Caco-2 (cell line): Measurements from ENCODE around the gene EML4. TPM values are rescaled to one million over a fixed set of nuclear protein-coding genes. Genes with fewer than 3 reads are reported as not detected.

Experiments used
- BruUV-seq: library from RNA; stranded (reverse); fragments of 400-500 nt; replicated peaks from 2 replicates; lab custom pipeline; 2021; lab: Mats Ljungman, UMichigan
- CTCF ChIA-PET: fragments of 300-600 bp; sonication (Branson Sonifier 250); formaldehyde crosslinking; loops from one replicate; lab custom pipeline; 2022; ENCODE audit warnings: antibody characterized with exemption; lab: Charles Lee
- POLR2A ChIA-PET: fragments of 300-600 bp; sonication (Branson Sonifier 250); formaldehyde crosslinking; loops from one replicate; lab custom pipeline; 2022; ENCODE audit warnings: antibody characterized with exemption; lab: Charles Lee
- DNase-seq, 2 experiments: peaks; one replicate each; pipeline versions ENCODE4 v3.0.0 to v3.0.0-alpha.2; 2020 to 2022
- H3K27me3 ChIP-seq: replicated peaks from 2 replicates; pipeline ENCODE4 v1.6.0; 2011; ENCODE audit warnings: low read length; ENCODE audit not compliant: control insufficient read depth, insufficient read depth
- H3K36me3 ChIP-seq: 2 replicates; pipeline ENCODE4 v1.5.1; 2011; ENCODE audit warnings: low read length; ENCODE audit not compliant: control insufficient read depth, insufficient read depth
- H3K4me1 ChIP-seq: fragments of 250-450 bp; sonication (Bioruptor Pico); 2 replicates; pipeline ENCODE4 v1.5.1; 2020; ENCODE audit warnings: mild to moderate bottlenecking
- H3K4me3 ChIP-seq: 2 replicates; pipeline ENCODE4 v1.5.1; 2011; ENCODE audit warnings: low read depth, mild to moderate bottlenecking, control low read depth, low read length
- H3K9me3 ChIP-seq: fragments of 250-450 bp; sonication (Bioruptor Pico); 2 replicates; pipeline ENCODE4 v1.5.1; 2020; ENCODE audit warnings: mild to moderate bottlenecking, moderate library complexity
- H3K27ac Mint-ChIP-seq: one replicate; pipeline ENCODE4 v1.8.0; 2022; ENCODE audit warnings: mixed read lengths; ENCODE audit not compliant: unreplicated experiment
- H3K27me3 Mint-ChIP-seq: one replicate; pipeline ENCODE4 v1.8.0; 2022; ENCODE audit warnings: mixed read lengths; ENCODE audit not compliant: insufficient read depth, unreplicated experiment
- H3K36me3 Mint-ChIP-seq: one replicate; pipeline ENCODE4 v1.8.0; 2022; ENCODE audit warnings: mild to moderate bottlenecking, mixed read lengths; ENCODE audit not compliant: insufficient read depth, unreplicated experiment
- H3K4me1 Mint-ChIP-seq: one replicate; pipeline ENCODE4 v1.8.0; 2022; ENCODE audit warnings: low read depth, mixed read lengths; ENCODE audit not compliant: unreplicated experiment
- H3K4me3 Mint-ChIP-seq: one replicate; pipeline ENCODE4 v1.8.0; 2022; ENCODE audit warnings: mild to moderate bottlenecking, moderate library complexity, mixed read lengths; ENCODE audit not compliant: unreplicated experiment
- H3K9me3 Mint-ChIP-seq: one replicate; pipeline ENCODE4 v1.8.0; 2022; ENCODE audit warnings: mixed read lengths; ENCODE audit not compliant: unreplicated experiment
- CTCF ChIP-seq, 2 experiments: fragments of 200-600 bp in 1 of 2; IDR thresholded peaks; 1 replicate in 1 of 2; 2 replicates in 1 of 2; pipeline versions ENCODE4 v1.5.1 to v1.8.0; 2011 to 2022; ENCODE audit warnings: antibody characterized with exemption in 1 of 2, control low read depth in 1 of 2, inconsistent platforms in 1 of 2, low read depth in 1 of 2, low read length in 1 of 2, mild to moderate bottlenecking in 1 of 2, moderate library complexity in 1 of 2; ENCODE audit not compliant: insufficient read depth in 1 of 2, severe bottlenecking in 1 of 2, unreplicated experiment in 1 of 2
- intact Hi-C: fragments of 100-400 bp; cut with micrococcal nuclease; formaldehyde crosslinking; loops from one replicate; pipeline ENCODE4 v1.10.0; 2022; ENCODE audit not compliant: unreplicated experiment
- total RNA-seq: library from RNA; stranded (reverse); gene quantifications from 2 replicates; pipeline ENCODE4 v1.2.3, GENCODE V29; 2022

The EML4 gene
- total RNA-seq, 1 experiment from 2014 or later: 125 TPM

GRCh38 chr2:42223067-42223854 is 54.1 kb downstream of the EML4 start:
- H3K4me1 Mint-ChIP-seq: peaks cover 44% of the 10 kb centered on the region
- POLR2A ChIA-PET: no interaction called here
- peak overlapping the region; percentile 33 for H3K27ac Mint-ChIP-seq
- intact Hi-C loops: no loop called here
- no peaks in the 10 kb centered on the region for H3K4me1 ChIP-seq
- DNase-seq: no peak
- H3K4me3 ChIP-seq: no peak overlapping the region
- no peak overlapping the region for H3K4me3 Mint-ChIP-seq
- TF ChIP-seq CTCF (IDR thresholded peaks at IDR 0.05; ENCODE audit: insufficient read depth in 1 of 2, low read depth in 1 of 2, low read length in 1 of 2, severe bottlenecking in 1 of 2, unreplicated experiment in 1 of 2): no peak
- CTCF ChIA-PET: no interaction called here
- H3K36me3 ChIP-seq: no peaks in the 10 kb centered on the region
- no peaks in the 10 kb centered on the region for H3K27me3 ChIP-seq
- H3K9me3 ChIP-seq: no peaks in the 10 kb centered on the region
- H3K9me3 Mint-ChIP-seq: no peaks in the 10 kb centered on the region
- no TSS peak for BruUV-seq
- H3K27me3 Mint-ChIP-seq: no peaks in the 10 kb centered on the region
- H3K36me3 Mint-ChIP-seq: peaks cover 15% of the 10 kb centered on the region

GRCh38 chr2:42223855-42224268 is 54.7 kb downstream of the EML4 start:
- Histone ChIP-seq H3K4me3 (no peak overlapping the region), H3K9me3 (no peaks in the 10 kb centered on the region), H3K36me3 (no peaks in the 10 kb centered on the region), H3K4me1 (no peaks in the 10 kb centered on the region), H3K27me3 (no peaks in the 10 kb centered on the region)
- peak overlapping the region; percentile 33 for H3K27ac Mint-ChIP-seq
- intact Hi-C loops: no loop called here
- H3K4me1 Mint-ChIP-seq: peaks cover 44% of the 10 kb centered on the region
- peaks cover 15% of the 10 kb centered on the region for H3K36me3 Mint-ChIP-seq
- no TSS peak for BruUV-seq
- no peaks in the 10 kb centered on the region for H3K27me3 Mint-ChIP-seq
- TF ChIP-seq CTCF (IDR thresholded peaks at IDR 0.05; ENCODE audit: insufficient read depth in 1 of 2, low read depth in 1 of 2, low read length in 1 of 2, severe bottlenecking in 1 of 2, unreplicated experiment in 1 of 2): no peak
- CTCF ChIA-PET: no interaction called here
- H3K9me3 Mint-ChIP-seq: no peaks in the 10 kb centered on the region
- POLR2A ChIA-PET: no interaction called here
- no peak for DNase-seq
- H3K4me3 Mint-ChIP-seq: no peak overlapping the region

GRCh38 chr2:42224422-42225067 is 55.4 kb downstream of the EML4 start:
- intact Hi-C loops: no loop called here
- Mint-ChIP-seq H3K36me3 (peaks cover 15% of the 10 kb centered on the region), H3K27ac (peak overlapping the region; percentile 33), H3K4me1 (peaks cover 49% of the 10 kb centered on the region), H3K4me3 (no peak overlapping the region), H3K27me3 (no peaks in the 10 kb centered on the region), H3K9me3 (no peaks in the 10 kb centered on the region)
- peaks cover 4% of the 10 kb centered on the region; the same call in 1 of the 2 replicates for H3K4me1 ChIP-seq
- TF ChIP-seq CTCF (IDR thresholded peaks at IDR 0.05; ENCODE audit: insufficient read depth in 1 of 2, low read depth in 1 of 2, low read length in 1 of 2, severe bottlenecking in 1 of 2, unreplicated experiment in 1 of 2): no peak
- no TSS peak for BruUV-seq
- POLR2A ChIA-PET: no interaction called here
- no peak overlapping the region for H3K4me3 ChIP-seq
- H3K36me3 ChIP-seq: no peaks in the 10 kb centered on the region
- H3K9me3 ChIP-seq: no peaks in the 10 kb centered on the region
- CTCF ChIA-PET: no interaction called here
- no peak for DNase-seq
- no peaks in the 10 kb centered on the region for H3K27me3 ChIP-seq
